ENCODE measurements around the gene AEBP2.
"Not testable (repeated sequence)": the region's sequence is repeated elsewhere in the genome, so short reads cannot be mapped to it uniquely, and the experiment has no call there.

AEBP2 gene

DNA sequence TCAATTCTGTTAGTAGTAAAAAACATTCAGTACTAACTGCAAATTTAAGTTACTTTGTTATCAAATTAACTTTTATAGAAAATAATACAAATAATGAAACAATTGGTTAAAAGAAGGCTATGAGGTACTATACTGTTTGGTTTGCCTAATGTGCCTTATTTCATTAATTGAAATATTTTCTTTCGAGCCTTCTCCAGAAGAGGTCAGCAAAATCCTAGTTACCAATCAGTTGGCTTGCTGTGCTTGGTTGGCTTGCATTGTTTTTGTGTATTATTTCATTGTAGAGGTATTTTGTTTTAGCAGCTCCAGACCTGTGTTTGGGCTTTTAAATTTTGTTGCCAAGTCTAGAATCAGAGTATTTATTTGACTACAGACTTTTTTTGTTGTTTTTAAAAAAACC is 68.5 kb downstream of the AEBP2 start:
- no peak for DNase-seq (ENCODE audit: low read depth in 2 of 2)

GRCh38 chr12:19510461-19510860 is 71.2 kb downstream of the AEBP2 start:
- no peak for DNase-seq (ENCODE audit: low read depth in 2 of 2)

- no peak for DNase-seq (ENCODE audit: low read depth in 2 of 2)
Measured at GRCh38 chr12:19515179-19515578, 75.9 kb downstream of the AEBP2 start.

DNA sequence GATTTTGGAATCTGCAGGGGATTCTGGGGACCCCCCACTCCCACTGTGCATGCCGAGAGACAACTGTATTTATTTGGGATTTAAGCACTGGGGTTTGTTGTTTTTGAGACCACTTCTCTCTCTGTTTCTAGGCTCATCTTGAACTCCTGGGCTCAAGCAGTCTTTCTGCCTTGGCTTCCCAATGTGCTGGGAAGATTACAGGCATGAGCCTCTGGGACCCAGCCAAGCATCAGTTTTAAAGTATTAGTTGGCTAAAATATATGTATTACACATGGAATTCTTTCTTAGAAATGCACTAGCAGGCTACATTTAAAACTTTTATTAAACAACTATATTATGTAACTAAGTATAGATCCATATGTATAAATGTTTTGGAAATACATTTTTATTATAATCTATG is 78.3 kb downstream of the AEBP2 start:
- DNase-seq (ENCODE audit: low read depth in 2 of 2), result no peak

DNA sequence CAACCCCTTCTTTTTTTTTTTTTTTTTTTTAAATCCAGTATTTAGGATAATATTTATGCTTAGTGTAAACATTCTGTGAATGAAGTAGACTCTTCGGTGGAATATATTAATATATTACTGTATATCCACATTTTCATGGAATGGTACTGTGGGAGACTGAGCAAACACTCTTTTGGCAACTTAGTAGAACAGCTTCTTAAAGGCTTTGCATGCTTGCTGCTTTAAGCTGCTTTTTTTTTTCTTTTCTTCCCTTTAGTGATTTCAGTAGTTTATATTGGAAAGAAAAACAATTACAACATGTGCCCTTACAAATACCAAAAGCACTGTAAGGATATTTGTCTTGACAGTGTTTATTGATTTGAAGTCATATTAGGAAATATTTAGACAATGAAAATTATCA is 78.9 kb downstream of the AEBP2 start:
- no peak for DNase-seq (ENCODE audit: low read depth in 2 of 2)

GRCh38 chr12:19520646-19521415 is 81.5 kb downstream of the AEBP2 start:
- DNase-seq (ENCODE audit: low read depth in 2 of 2), result no peak

DNA sequence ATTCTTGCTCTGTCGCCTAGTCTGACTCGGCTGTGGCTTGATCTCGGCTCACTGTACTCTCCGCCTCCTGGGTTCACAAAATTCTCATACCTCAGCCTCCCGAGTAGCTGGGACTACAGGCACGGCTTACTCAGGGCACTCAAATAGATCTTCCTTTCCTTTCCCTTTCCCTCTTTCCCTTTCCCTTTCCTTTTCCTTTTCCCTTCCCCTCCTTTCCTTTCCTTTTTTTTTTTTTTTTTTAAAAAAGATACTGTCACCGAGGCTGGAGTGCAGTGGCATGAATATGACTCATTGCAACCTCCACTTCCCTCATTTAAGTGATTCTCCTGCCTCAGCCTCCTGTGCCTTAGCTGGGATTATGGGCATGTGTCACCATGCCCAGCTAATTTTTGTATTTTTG is 86.0 kb downstream of the AEBP2 start:
- DNase-seq (ENCODE audit: low read depth in 2 of 2), result no peak

GRCh38 chr12:19527866-19528265 is 88.6 kb downstream of the AEBP2 start:
- no peak for DNase-seq (ENCODE audit: low read depth in 2 of 2)

DNA sequence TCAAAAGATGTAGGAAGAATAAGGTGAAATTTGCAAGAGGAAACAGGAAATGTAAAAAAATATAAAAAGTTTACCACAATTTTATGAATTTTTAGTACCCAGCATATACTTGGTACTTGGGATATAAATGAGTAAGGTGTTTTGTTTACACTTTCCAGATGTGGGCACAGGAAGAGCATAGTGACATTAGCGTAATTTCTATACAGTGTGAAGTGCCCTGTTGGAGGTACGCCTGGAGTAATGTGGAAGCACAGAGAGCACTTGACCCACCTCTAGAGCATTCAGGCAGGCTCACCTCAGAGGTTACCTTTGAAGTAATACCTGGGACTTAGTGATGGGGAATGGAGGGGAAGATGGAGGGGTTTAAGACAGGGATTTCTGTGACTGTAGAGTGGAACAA is 89.5 kb downstream of the AEBP2 start:
- no peak for DNase-seq (ENCODE audit: low read depth in 2 of 2)

- no peak for DNase-seq (ENCODE audit: low read depth in 2 of 2)
Measured at GRCh38 chr12:19529951-19530636, 90.8 kb downstream of the AEBP2 start.

DNA sequence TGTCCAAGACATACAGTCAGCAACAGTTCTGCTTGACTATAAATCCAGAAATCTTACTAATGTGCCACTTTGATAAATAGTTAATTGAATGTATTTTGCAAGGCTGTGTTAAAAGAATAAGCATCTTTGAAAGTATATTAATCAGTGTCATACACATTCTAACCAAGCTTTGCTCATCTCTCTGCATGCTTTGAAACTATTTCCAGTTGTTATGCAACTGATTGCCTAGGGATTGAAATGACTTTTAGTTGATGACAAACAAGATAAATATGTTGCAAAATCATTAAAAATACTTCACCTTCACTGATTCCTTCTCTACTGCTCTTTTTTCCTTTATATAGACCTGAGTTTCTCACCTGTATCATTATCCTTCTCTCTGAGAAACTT is 91.3 kb downstream of the AEBP2 start:
- DNase-seq (ENCODE audit: low read depth in 2 of 2), result no peak

DNA sequence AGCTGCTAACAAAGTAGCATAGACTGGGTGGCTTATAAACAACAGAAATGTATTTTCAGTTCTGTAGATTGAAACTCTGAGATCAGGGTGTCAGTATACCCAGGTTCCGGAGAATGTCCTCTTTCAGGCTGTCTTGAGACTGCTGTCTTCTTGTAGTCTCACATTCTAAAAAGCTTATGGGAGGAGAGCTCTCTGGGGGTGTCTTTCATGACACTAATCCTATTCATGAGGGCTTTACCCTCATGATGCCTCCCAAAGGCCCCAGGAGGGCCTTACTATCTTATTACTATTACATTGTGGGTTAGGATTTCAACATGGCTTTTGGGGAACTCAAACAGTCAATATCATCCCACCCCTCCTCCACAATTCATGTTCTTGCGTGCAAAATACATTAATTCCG is 94.3 kb downstream of the AEBP2 start:
- no peak for DNase-seq (ENCODE audit: low read depth in 2 of 2)

- no peak for DNase-seq (ENCODE audit: low read depth in 2 of 2)
Measured at GRCh38 chr12:19539071-19539470, 99.8 kb downstream of the AEBP2 start.

DNA sequence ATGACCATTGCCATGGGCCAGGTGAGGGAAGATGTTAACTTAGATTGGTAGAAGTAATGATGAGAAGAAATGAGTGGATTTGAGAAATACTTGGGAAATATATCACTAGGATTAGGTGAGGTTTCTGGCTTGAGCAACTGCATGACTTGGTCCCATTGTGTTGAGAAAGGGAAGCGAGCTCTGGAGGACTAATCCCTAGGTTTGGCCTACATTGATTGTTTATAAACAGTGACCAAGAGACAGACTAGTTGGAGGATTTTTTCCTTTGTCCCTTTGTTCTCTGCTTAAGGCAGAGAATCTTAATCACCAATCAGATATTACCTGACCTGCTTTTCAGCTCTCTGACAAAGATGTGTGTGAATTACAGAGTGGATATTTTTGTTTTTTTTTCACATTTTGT is 100.5 kb downstream of the AEBP2 start:
- DNase-seq (ENCODE audit: low read depth in 2 of 2), result no peak

- no peak for DNase-seq (ENCODE audit: low read depth in 2 of 2)
Measured at GRCh38 chr12:19542606-19543005, 103.3 kb downstream of the AEBP2 start.

DNA sequence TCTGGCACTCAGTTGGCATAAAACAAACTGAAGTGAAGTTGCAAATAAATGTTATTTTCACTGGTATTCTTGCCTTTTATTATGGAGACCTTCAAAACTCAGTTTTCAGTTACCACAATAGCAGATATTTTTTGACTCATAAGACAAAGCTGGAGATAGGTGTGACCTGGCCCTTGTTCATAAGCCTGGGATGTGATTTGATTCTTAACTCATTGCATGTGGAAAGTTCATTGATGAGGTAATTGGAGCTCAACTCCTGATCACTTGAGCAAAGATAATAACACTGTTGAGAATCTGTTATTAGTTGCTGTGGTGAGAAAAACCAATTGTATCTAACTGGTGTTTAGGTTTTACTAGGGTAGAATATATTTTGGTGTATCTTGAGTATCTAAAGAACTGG is 105.1 kb downstream of the AEBP2 start:
- DNase-seq (ENCODE audit: low read depth in 2 of 2), result no peak

- no peak for DNase-seq (ENCODE audit: low read depth in 2 of 2)
Measured at GRCh38 chr12:19545301-19545700, 106.0 kb downstream of the AEBP2 start.

- DNase-seq (ENCODE audit: low read depth in 2 of 2), result no peak
Measured at GRCh38 chr12:19546027-19546426, 106.7 kb downstream of the AEBP2 start.

DNA sequence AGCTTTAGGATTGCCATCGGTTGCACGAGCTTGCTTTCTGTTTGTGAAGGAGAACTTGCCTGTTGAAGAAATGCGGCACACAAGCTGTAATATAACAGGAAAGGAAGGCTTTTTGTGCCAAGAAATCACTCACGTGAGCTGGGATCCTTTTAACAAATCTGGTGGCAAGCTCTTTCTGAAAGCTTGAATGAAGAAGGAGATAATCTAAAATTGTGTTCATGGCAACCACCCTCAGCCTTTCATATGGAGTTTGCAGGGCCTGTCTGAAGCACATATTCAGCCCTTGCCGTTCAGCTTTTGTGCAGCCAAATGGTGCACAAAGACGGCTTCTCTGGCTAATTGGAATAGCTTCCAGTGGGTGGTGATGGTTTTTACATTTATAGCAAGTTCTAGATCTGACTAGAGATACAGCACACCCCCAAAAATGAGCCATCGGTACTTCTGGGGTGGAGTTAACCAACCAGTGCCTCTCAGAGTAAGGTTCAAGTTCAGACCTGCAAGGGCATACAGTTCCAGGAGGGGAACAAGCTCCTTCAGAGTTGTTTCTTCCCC is 107.4 kb downstream of the AEBP2 start:
- no peak for DNase-seq (ENCODE audit: low read depth in 2 of 2)

DNA sequence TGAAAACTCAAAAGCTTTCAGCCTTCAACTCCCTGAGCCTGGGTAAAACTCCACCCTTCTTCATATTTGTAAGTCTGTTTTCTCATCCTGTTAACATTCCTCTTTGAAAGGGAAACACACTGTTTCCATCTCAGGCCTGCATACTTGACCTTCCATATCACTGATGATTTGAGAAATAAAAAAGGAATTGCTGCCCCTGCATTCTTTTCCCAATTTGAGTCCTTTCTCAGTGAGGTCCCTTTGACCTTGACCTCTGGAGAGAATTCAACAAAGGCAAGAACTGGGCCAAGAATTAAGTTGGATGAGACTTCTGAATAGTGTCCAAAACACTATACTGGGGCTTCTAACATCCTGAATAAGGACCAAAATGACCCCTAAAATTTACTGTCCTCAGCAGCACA is 108.0 kb downstream of the AEBP2 start:
- DNase-seq (ENCODE audit: low read depth in 2 of 2), result no peak

DNA sequence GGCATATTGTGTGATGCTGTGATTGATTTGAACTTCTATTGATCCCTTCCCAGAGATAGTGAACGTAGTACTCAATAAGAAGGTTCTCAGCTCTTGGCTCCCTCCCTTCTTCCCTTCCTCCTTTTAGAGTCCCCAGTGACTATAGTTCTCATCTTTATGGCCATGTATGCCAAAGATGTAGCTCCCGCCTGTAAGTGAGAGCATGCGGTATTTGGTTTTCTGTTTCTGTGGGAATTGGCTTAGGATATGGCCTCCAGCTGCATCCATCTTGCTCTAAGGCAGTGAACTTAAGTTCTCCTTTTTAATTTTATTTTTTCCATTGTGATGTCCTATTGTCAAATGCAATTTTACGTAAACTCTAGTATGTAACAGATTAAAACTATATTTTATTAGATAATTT is 109.5 kb downstream of the AEBP2 start:
- no peak for DNase-seq (ENCODE audit: low read depth in 2 of 2)

DNA sequence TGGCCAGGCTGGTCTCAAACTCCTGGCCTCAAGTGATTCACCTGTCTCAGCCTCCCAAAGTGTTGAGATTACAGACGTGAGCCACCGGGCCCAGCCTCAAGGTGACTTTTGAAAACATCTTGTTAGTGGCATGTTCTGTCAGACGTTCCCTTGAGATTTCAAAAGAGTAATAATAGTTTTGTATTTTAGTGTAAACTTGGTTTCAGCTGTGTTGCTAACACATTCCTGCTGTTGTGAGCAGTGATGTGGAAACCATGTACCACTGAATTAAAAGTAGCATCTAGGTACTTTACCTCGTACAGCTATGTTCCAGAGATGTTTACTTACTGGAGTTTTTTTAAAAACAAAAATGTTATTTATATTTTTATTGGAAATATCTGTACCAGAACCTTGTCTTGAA is 111.3 kb downstream of the AEBP2 start:
- no peak for DNase-seq (ENCODE audit: low read depth in 2 of 2)

GRCh38 chr12:19552441-19553097 is 113.3 kb downstream of the AEBP2 start:
- not testable (repeated sequence) for DNase-seq (ENCODE audit: low read depth in 2 of 2)

Measured in stimulated activated CD8-positive, alpha-beta memory T cell treated with anti-CD3 and anti-CD28 coated beads, Interleukin-7, amount 100 ng/mL, for 4 hours (primary cell).